Kidney tubule cell (primary cell): Measurements from ENCODE around the gene CD40LG.

ENCODE experiments used
- DNase-seq: peaks from one replicate; pipeline ENCODE4 v3.0.0-alpha.2; 2018; ENCODE audit warnings: low spot score

The CD40LG gene

GRCh38 chrX:136708348-136708747, 60.4 kb downstream of the CD40LG start:
- DNase-seq: peak; percentile 24
